ENCODE data around the gene PPP1R3A. TPM values are rescaled to one million over a fixed set of nuclear protein-coding genes. Genes with fewer than 3 reads are reported as not detected.

Gene PPP1R3A
- total RNA-seq = not detected in 2 replicates
- long read RNA-seq = 0 reads

- H3K27ac Mint-ChIP-seq (ENCODE audit: unreplicated experiment) = no peak within 1 kb of the TSS
- H3K27me3 Mint-ChIP-seq (ENCODE audit: unreplicated experiment) = no peaks in the 10 kb centered on the region
- DNase-seq (ENCODE audit: extremely low spot score, unreplicated experiment) = no peak
- H3K4me1 Mint-ChIP-seq (ENCODE audit: unreplicated experiment) = peaks cover 12% of the 10 kb centered on the region
- H3K4me3 Mint-ChIP-seq (ENCODE audit: unreplicated experiment) = no peak within 1 kb of the TSS
- no peak for TF ChIP-seq CTCF (IDR thresholded peaks at IDR 0.05)
- no peaks in the 10 kb centered on the region for H3K36me3 Mint-ChIP-seq (ENCODE audit: unreplicated experiment)
- peaks cover 4% of the 10 kb centered on the region for H3K9me3 Mint-ChIP-seq (ENCODE audit: unreplicated experiment)
Measured at GRCh38 chr7:113918946-113919345, at the start of gene PPP1R3A. Gene PPP1R3A, minus strand, starts transcription at chr7:113919009. Its CDS starts 13 bp downstream, at chr7:113918996.

GRCh38 chr7:113963356-113963755 lies 44.5 kb upstream of the PPP1R3A start:
- no peak overlapping the region for H3K4me3 Mint-ChIP-seq (ENCODE audit: unreplicated experiment)
- DNase-seq (ENCODE audit: extremely low spot score, unreplicated experiment) = no peak
- no peak overlapping the region for H3K27ac Mint-ChIP-seq (ENCODE audit: unreplicated experiment)
- no peaks in the 10 kb centered on the region for H3K27me3 Mint-ChIP-seq (ENCODE audit: unreplicated experiment)
- no peak for TF ChIP-seq CTCF (IDR thresholded peaks at IDR 0.05)
- H3K4me1 Mint-ChIP-seq (ENCODE audit: unreplicated experiment) = no peaks in the 10 kb centered on the region
- peaks cover 2% of the 10 kb centered on the region for H3K36me3 Mint-ChIP-seq (ENCODE audit: unreplicated experiment)
- peaks cover 15% of the 10 kb centered on the region for H3K9me3 Mint-ChIP-seq (ENCODE audit: unreplicated experiment)

GRCh38 chr7:113959910-113960309 lies 41.1 kb upstream of the PPP1R3A start:
- H3K4me3 Mint-ChIP-seq (ENCODE audit: unreplicated experiment) = no peak overlapping the region
- H3K9me3 Mint-ChIP-seq (ENCODE audit: unreplicated experiment) = peaks cover 18% of the 10 kb centered on the region
- no peaks in the 10 kb centered on the region for H3K27me3 Mint-ChIP-seq (ENCODE audit: unreplicated experiment)
- peaks cover 2% of the 10 kb centered on the region for H3K36me3 Mint-ChIP-seq (ENCODE audit: unreplicated experiment)
- DNase-seq (ENCODE audit: extremely low spot score, unreplicated experiment) = no peak
- H3K4me1 Mint-ChIP-seq (ENCODE audit: unreplicated experiment) = no peaks in the 10 kb centered on the region
- TF ChIP-seq CTCF (IDR thresholded peaks at IDR 0.05) = no peak
- no peak overlapping the region for H3K27ac Mint-ChIP-seq (ENCODE audit: unreplicated experiment)

GRCh38 chr7:113955157-113955556 lies 36.3 kb upstream of the PPP1R3A start:
- Mint-ChIP-seq H3K27me3 (ENCODE audit: unreplicated experiment) (no peaks in the 10 kb centered on the region), H3K27ac (ENCODE audit: unreplicated experiment) (no peak overlapping the region), H3K4me1 (ENCODE audit: unreplicated experiment) (no peaks in the 10 kb centered on the region), H3K4me3 (ENCODE audit: unreplicated experiment) (no peak overlapping the region), H3K9me3 (ENCODE audit: unreplicated experiment) (peaks cover 47% of the 10 kb centered on the region), H3K36me3 (ENCODE audit: unreplicated experiment) (peaks cover 15% of the 10 kb centered on the region)
- no peak for DNase-seq (ENCODE audit: extremely low spot score, unreplicated experiment)
- TF ChIP-seq CTCF (IDR thresholded peaks at IDR 0.05) = no peak

GRCh38 chr7:113953553-113953952 lies 34.7 kb upstream of the PPP1R3A start:
- no peak for DNase-seq (ENCODE audit: extremely low spot score, unreplicated experiment)
- no peak overlapping the region for H3K27ac Mint-ChIP-seq (ENCODE audit: unreplicated experiment)
- no peak for TF ChIP-seq CTCF (IDR thresholded peaks at IDR 0.05)
- H3K4me3 Mint-ChIP-seq (ENCODE audit: unreplicated experiment) = no peak overlapping the region
- H3K4me1 Mint-ChIP-seq (ENCODE audit: unreplicated experiment) = no peaks in the 10 kb centered on the region
- H3K27me3 Mint-ChIP-seq (ENCODE audit: unreplicated experiment) = no peaks in the 10 kb centered on the region
- H3K9me3 Mint-ChIP-seq (ENCODE audit: unreplicated experiment) = peaks cover 49% of the 10 kb centered on the region
- H3K36me3 Mint-ChIP-seq (ENCODE audit: unreplicated experiment) = peaks cover 13% of the 10 kb centered on the region
